GM12878 (cell line): ENCODE data around the gene LSM11. TPM values are rescaled to one million over a fixed set of nuclear protein-coding genes. Genes with fewer than 3 reads are reported as not detected.

Experiments
- BRCA1 ChIP-seq: IDR thresholded peaks from 2 replicates; pipeline ENCODE4 v1.6.1; 2011; ENCODE audit warnings: low read depth, low read length, improper control_type of control experiment
- CEBPZ ChIP-seq: fragments of 150-350 bp; IDR thresholded peaks from 2 replicates; pipeline ENCODE4 v1.6.1; 2016; ENCODE audit warnings: low read depth, low read length
- CREB1 ChIP-seq: IDR thresholded peaks from 2 replicates; pipeline ENCODE4 v1.6.1; 2012; ENCODE audit warnings: low read depth, mild to moderate bottlenecking, inconsistent platforms
- EED ChIP-seq: sonication (generic); IDR thresholded peaks from 2 replicates; pipeline ENCODE4 v1.6.1; 2016; ENCODE audit warnings: antibody characterized with exemption, low read depth
- GABPA ChIP-seq: IDR thresholded peaks from 2 replicates; pipeline ENCODE4 v1.6.1; 2014; ENCODE audit warnings: antibody characterized with exemption, low read depth, mild to moderate bottlenecking, inconsistent platforms
- HDGF ChIP-seq: fragments of 450-650 bp; IDR thresholded peaks from 2 replicates; pipeline ENCODE4 v1.6.1; 2016; ENCODE audit warnings: antibody characterized with exemption
- MEF2A ChIP-seq: IDR thresholded peaks from 2 replicates; pipeline ENCODE4 v1.6.1; 2011; ENCODE audit warnings: low read depth, mild to moderate bottlenecking, low read length, moderate library complexity; ENCODE audit not compliant: insufficient read depth
- NFIC ChIP-seq: IDR thresholded peaks from 2 replicates; pipeline ENCODE4 v1.6.1; 2012; ENCODE audit warnings: low read depth, mild to moderate bottlenecking, inconsistent platforms, low read length, moderate library complexity
- NFYB ChIP-seq: IDR thresholded peaks from 2 replicates; pipeline ENCODE4 v1.6.1; 2011; ENCODE audit warnings: low read depth, mild to moderate bottlenecking, low read length, improper control_type of control experiment, moderate library complexity; ENCODE audit not compliant: insufficient read depth
- RB1 ChIP-seq: fragments of 450-650 bp; formaldehyde crosslinking; IDR thresholded peaks from 2 replicates; pipeline ENCODE4 v1.6.1; 2017; ENCODE audit warnings: mild to moderate bottlenecking, borderline replicate concordance
- SIX5 ChIP-seq: IDR thresholded peaks from 2 replicates; pipeline ENCODE4 v1.6.1; 2011; ENCODE audit warnings: mild to moderate bottlenecking, low read depth, low read length, moderate library complexity; ENCODE audit not compliant: severe bottlenecking
- polyA plus RNA-seq, 11 experiments: library from polyadenylated mRNA; depleted of rRNA in 4 of 11; unstranded in 6 of 11; stranded (reverse) in 5 of 11; fragments of >200 nt; fragmentation: Nextera tagmentation in 4 of 11; fragmentation: Illumina TruSeq in 1 of 11; extraction: Ambion mirVana in 4 of 11; extraction: Trizol in 1 of 11; gene quantifications; 1 replicate in 1 of 11; 2 replicates in 10 of 11; pipeline versions ENCODE4 v1.2.1 to v1.2.3, GENCODE V29; 2011 to 2016; ENCODE audit warnings: inconsistent platforms in 2 of 11, missing spikeins in 2 of 11, low read depth in 1 of 11
- total RNA-seq, 4 experiments: library from RNA; depleted of rRNA in 3 of 4; stranded (reverse); fragments of >200 nt in 3 of 4; fragmentation: Illumina TruSeq in 1 of 4; extraction: Trizol in 1 of 4; gene quantifications; 2 replicates each; pipeline versions ENCODE4 v1.2.1 to v1.2.3, GENCODE V29; 2013 to 2021
- TF ChIP-seq, protein P1 (sequence below): IDR thresholded peaks from 2 replicates; pipeline ENCODE4 v1.6.1; 2012; ENCODE audit warnings: mild to moderate bottlenecking, low read depth, low read length
- TF ChIP-seq, protein P2 (sequence below): fragments of 450-650 bp; IDR thresholded peaks from 2 replicates; pipeline ENCODE4 v1.6.1; 2016; ENCODE audit warnings: mild to moderate bottlenecking
- TF ChIP-seq, protein P3 (sequence below): fragments of 450-650 bp; conservative IDR thresholded peaks from 2 replicates; pipeline ENCODE4 v1.6.1; 2017; ENCODE audit warnings: mild to moderate bottlenecking, moderate library complexity

The LSM11 gene
- total and polyA plus RNA-seq, 10 of the 15 experiments (the other 5 are each of a cell fraction or from before 2014, with no cell fraction given), result 0.71 to 8.5 (median 4.2) TPM

- TF ChIP-seq, protein P1, sequence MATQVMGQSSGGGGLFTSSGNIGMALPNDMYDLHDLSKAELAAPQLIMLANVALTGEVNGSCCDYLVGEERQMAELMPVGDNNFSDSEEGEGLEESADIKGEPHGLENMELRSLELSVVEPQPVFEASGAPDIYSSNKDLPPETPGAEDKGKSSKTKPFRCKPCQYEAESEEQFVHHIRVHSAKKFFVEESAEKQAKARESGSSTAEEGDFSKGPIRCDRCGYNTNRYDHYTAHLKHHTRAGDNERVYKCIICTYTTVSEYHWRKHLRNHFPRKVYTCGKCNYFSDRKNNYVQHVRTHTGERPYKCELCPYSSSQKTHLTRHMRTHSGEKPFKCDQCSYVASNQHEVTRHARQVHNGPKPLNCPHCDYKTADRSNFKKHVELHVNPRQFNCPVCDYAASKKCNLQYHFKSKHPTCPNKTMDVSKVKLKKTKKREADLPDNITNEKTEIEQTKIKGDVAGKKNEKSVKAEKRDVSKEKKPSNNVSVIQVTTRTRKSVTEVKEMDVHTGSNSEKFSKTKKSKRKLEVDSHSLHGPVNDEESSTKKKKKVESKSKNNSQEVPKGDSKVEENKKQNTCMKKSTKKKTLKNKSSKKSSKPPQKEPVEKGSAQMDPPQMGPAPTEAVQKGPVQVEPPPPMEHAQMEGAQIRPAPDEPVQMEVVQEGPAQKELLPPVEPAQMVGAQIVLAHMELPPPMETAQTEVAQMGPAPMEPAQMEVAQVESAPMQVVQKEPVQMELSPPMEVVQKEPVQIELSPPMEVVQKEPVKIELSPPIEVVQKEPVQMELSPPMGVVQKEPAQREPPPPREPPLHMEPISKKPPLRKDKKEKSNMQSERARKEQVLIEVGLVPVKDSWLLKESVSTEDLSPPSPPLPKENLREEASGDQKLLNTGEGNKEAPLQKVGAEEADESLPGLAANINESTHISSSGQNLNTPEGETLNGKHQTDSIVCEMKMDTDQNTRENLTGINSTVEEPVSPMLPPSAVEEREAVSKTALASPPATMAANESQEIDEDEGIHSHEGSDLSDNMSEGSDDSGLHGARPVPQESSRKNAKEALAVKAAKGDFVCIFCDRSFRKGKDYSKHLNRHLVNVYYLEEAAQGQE, result no peak
- TF ChIP-seq SIX5 (peak; percentile 50), CREB1 (peak; percentile 80), NFIC (no peak), CEBPZ (no peak; the same call in 1 of the 2 replicates), GABPA (peak; percentile 94), MEF2A (no peak), BRCA1 (no peak), EED (peak; percentile 68; the same call in 1 of the 2 replicates), NFYB (peak; percentile 79; the same call in 1 of the 2 replicates), RB1 (peak; percentile 66; the same call in 1 of the 2 replicates), HDGF (peak; percentile 77; the same call in 1 of the 2 replicates)
- TF ChIP-seq, protein P2, sequence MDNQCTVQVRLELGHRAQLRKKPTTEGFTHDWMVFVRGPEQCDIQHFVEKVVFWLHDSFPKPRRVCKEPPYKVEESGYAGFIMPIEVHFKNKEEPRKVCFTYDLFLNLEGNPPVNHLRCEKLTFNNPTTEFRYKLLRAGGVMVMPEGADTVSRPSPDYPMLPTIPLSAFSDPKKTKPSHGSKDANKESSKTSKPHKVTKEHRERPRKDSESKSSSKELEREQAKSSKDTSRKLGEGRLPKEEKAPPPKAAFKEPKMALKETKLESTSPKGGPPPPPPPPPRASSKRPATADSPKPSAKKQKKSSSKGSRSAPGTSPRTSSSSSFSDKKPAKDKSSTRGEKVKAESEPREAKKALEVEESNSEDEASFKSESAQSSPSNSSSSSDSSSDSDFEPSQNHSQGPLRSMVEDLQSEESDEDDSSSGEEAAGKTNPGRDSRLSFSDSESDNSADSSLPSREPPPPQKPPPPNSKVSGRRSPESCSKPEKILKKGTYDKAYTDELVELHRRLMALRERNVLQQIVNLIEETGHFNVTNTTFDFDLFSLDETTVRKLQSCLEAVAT, result peak; percentile 75; the same call in 1 of the 2 replicates
- TF ChIP-seq, protein P3, sequence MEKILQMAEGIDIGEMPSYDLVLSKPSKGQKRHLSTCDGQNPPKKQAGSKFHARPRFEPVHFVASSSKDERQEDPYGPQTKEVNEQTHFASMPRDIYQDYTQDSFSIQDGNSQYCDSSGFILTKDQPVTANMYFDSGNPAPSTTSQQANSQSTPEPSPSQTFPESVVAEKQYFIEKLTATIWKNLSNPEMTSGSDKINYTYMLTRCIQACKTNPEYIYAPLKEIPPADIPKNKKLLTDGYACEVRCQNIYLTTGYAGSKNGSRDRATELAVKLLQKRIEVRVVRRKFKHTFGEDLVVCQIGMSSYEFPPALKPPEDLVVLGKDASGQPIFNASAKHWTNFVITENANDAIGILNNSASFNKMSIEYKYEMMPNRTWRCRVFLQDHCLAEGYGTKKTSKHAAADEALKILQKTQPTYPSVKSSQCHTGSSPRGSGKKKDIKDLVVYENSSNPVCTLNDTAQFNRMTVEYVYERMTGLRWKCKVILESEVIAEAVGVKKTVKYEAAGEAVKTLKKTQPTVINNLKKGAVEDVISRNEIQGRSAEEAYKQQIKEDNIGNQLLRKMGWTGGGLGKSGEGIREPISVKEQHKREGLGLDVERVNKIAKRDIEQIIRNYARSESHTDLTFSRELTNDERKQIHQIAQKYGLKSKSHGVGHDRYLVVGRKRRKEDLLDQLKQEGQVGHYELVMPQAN, result peak; percentile 92
Observed at GRCh38 chr5:157731272-157732129, 12.0 kb upstream of the LSM11 start, which contains the start of gene THG1L (continued).
